ENCODE measurements around the gene ASCC1. TPM values are rescaled to one million over a fixed set of nuclear protein-coding genes. Genes with fewer than 3 reads are reported as not detected.

Gene ASCC1
- total and polyA plus RNA-seq, 7 donors: 15.3 to 37.0 (median 19.3) TPM

- Histone ChIP-seq H3K4me1 (peaks cover 17% of the 10 kb centered on the region), H3K27me3 (ENCODE audit: insufficient read depth in 3 of 3, low read length in 2 of 3) (no peaks in the 10 kb centered on the region), H3K27ac (no peak overlapping the region), H3K9me3 (no peaks in the 10 kb centered on the region), H3K4me3 (no peak overlapping the region), H3K36me3 (ENCODE audit: insufficient read depth in 1 of 2, low read depth in 1 of 2) (peaks cover 0 to 70% of the 10 kb centered on the region in 2 donors)
- WGBS, 3 donors: 81 to 88% (median 83%) methylated on average over 7 of the region's 7 CpGs
- TF ChIP-seq CTCF (IDR thresholded peaks at IDR 0.05): no peak
- DNase-seq: no peak
- intact Hi-C loops (cut with DNase I): no loop called here
- ATAC-seq: no peak
Observed at GRCh38 chr10:72206511-72207229, 9.4 kb downstream of the ASCC1 start.

- Histone ChIP-seq H3K27me3 (ENCODE audit: insufficient read depth in 3 of 3, low read length in 2 of 3) (no peaks in the 10 kb centered on the region), H3K9me3 (no peaks in the 10 kb centered on the region), H3K4me3 (no peak overlapping the region), H3K27ac (peak overlapping the region; percentile 84), H3K36me3 (ENCODE audit: insufficient read depth in 1 of 2, low read depth in 1 of 2) (peaks cover 0 to 70% of the 10 kb centered on the region in 2 donors), H3K4me1 (peaks cover 15% of the 10 kb centered on the region)
- ATAC-seq (peak; percentile 18 to 57 (median 44)), DNase-seq (no peak)
- intact Hi-C loops (cut with DNase I): no loop called here
- no peak for TF ChIP-seq CTCF (IDR thresholded peaks at IDR 0.05)
- WGBS, 3 donors: 88 to 96% (median 94%) methylated on average over 1 of the region's 1 CpG
Observed at GRCh38 chr10:72204724-72205123, 11.4 kb downstream of the ASCC1 start.

GRCh38 chr10:72204296-72204695 is 11.8 kb downstream of the ASCC1 start:
- WGBS, 3 donors: 46 to 78% (median 53%) methylated on average over 9 of the region's 9 CpGs
- peak overlapping the region; percentile 84 for H3K27ac ChIP-seq

GRCh38 chr10:72201293-72201692 is 14.8 kb downstream of the ASCC1 start:
- TF ChIP-seq CTCF (IDR thresholded peaks at IDR 0.05): no peak
- Histone ChIP-seq H3K27ac (no peak overlapping the region), H3K4me1 (peaks cover 9% of the 10 kb centered on the region), H3K4me3 (no peak overlapping the region), H3K27me3 (ENCODE audit: insufficient read depth in 3 of 3, low read length in 2 of 3) (no peaks in the 10 kb centered on the region), H3K36me3 (ENCODE audit: insufficient read depth in 1 of 2, low read depth in 1 of 2) (peaks cover 0 to 66% of the 10 kb centered on the region in 2 donors), H3K9me3 (no peaks in the 10 kb centered on the region)
- no peak for ATAC-seq
- intact Hi-C loops (cut with DNase I): no loop called here
- 77 to 98% (median 80%) methylated on average over 5 of the region's 5 CpGs for WGBS, 3 donors
- DNase-seq: no peak

More at GRCh38 chr10:72204296-72204695, 11.8 kb downstream of the ASCC1 start:
- DNase-seq (no peak), ATAC-seq (peak; percentile 86 to 92 (median 90))
- Histone ChIP-seq H3K4me1 (peaks cover 11% of the 10 kb centered on the region), H3K4me3 (no peak overlapping the region), H3K9me3 (no peaks in the 10 kb centered on the region), H3K27me3 (ENCODE audit: insufficient read depth in 3 of 3, low read length in 2 of 3) (no peaks in the 10 kb centered on the region), H3K36me3 (ENCODE audit: insufficient read depth in 1 of 2, low read depth in 1 of 2) (peaks cover 0 to 70% of the 10 kb centered on the region in 2 donors)
- intact Hi-C loops (cut with DNase I): no loop called here
- TF ChIP-seq CTCF (IDR thresholded peaks at IDR 0.05): no peak

Measured in psoas muscle (tissue), 8 donors.